ENCODE measurements around the gene CMSS1. TPM values are rescaled to one million over a fixed set of nuclear protein-coding genes. Genes with fewer than 3 reads are reported as not detected.

Gene CMSS1
- total RNA-seq, 1 donor from 2014 or later = 9.7 TPM

DNA sequence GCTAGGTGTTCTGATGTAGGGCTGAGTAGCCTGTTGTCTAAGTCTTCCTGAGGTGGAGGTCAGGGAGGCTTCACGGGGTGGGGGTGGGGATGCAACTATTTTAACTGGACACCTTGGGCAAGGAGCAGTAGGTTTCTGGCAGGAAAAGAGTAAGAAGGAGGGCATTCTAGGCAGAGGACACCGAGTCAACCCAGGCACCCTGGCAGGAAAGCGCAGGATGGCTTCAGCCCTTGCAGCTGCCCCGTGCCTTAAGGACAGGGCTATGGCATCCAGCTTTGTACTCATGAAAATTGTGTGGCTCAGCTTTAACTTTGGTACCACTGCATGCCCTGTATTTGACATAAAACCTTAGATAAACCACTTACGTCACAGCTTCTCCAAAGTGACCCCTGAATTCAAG is 303.0 kb downstream of the CMSS1 start:
- ATAC-seq (no peak), DNase-seq (ENCODE audit: low spot score) (no peak)

DNA sequence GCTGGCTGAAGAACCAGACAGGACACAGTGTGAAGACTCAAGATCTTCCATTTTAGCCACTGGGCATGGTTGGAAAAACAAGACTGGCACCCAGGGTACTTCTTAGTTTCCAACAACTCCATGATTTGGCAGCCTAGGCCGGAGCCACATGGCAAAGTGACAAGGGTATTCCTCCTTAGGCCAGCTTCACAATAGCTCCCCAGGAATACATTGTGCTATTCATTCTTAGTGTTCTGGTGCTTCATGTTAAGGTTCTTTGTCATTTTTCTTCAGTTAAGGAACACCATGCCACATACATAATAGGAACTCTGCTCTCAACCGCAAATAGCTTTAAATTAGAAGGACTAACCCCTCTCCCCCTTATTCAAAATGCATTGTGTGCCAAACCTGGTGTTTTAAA is 304.7 kb downstream of the CMSS1 start:
- no peak for ATAC-seq
- no peak for DNase-seq (ENCODE audit: low spot score)

DNA sequence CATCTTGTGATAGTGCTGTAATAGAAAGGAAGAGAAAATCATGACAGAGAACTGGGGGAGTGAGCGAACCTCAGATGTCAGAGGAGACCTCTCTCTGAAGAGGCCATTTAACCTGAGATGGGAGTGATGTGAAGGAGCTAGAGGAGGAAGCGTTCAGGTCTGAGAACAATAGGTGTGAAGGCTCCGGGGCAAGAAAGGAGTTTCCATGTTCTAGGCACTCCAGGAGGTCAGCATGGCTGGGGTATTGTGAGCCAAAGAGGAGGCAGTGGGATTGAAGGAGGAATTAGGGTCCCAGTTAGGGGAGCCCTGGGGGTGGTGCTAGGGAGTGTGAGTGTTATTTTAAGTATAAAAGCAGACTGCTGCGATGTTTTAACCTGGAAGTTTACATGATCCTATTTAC is 305.4 kb downstream of the CMSS1 start:
- ATAC-seq (no peak), DNase-seq (ENCODE audit: low spot score) (no peak)

DNA sequence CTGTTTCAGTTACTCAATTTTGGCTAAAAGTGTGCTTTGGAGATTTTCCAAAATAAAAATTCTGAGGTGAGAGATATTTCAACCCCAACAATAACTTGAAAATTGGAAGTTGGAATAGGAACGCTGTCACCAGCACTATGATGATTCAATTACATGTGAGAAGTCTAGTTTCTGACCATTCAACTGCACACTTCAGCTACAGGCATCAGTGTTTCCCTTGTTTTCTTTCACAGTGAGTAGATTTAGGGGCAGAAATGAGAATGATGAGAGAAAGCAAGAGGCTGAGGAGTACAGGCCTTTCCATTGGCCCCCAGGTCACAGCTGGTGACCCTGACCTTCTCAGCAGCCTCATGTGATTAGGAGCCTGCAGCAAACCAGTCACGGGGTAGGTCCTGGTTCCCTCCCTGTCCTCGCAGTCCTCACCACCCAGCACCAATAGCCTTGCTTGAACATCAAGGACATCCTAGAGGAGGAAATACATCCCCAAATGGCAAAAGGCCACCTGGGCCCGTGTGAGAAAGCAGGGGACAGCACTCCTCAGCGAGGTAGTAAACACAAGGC is 306.6 kb downstream of the CMSS1 start:
- no peak for DNase-seq (ENCODE audit: low spot score)
- no peak for ATAC-seq

DNA sequence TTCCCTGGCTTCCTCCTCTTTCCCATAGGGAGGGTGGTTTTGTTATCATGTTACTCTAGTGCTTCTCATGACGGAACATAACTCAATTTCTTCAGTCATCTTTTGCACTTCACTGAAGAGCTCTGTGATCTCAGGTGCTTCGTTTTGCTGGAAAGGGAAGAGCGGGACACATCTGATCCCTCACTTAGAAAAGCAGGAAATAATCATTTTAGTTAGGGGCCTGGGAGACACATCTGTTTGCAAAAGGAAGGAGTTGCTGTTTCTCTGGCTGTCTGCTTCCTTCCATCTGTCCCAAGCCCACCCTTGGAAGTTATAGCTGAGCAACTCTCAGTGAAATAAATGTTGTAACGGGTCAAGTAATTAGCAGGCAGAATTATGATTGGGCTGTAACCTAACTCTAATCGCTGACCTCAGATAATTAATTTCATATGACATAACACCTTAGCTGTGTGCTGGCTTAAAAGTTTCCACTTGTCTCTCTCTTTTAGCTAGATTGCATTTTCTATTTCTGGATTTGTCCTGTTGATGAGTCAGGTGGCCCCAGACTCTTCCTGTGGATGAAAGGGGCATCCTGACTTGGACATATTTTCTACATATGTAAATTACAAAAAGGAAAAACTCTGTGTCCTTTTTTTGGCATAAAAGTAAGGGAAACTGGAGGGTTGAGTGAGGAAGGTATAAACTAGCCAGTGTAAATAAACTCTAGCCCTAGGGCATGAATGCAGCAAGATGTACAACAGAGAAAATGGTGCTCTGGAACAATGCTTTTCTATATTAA is 307.7 kb downstream of the CMSS1 start:
- no peak for DNase-seq (ENCODE audit: low spot score)
- ATAC-seq = no peak

DNA sequence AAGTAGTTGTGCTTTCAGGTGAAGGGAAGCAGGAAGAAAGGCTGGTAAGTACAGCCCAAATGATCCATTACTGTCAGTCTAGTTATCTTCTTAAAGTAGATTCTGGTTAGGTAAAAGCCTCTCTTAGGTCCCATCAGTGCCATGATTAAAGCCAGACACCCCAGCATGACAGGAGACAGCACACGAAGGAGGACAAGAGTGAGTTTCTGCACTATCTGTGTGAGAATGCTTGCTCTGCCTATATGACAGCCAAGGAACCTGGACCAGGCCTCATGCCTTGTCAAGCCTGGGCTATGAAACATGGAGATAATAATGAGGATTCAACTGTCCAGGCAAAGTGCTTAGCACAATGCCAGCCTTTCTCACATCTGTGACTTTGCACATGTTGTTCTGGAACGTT is 310.1 kb downstream of the CMSS1 start:
- no peak for DNase-seq (ENCODE audit: low spot score)
- ATAC-seq = no peak

DNA sequence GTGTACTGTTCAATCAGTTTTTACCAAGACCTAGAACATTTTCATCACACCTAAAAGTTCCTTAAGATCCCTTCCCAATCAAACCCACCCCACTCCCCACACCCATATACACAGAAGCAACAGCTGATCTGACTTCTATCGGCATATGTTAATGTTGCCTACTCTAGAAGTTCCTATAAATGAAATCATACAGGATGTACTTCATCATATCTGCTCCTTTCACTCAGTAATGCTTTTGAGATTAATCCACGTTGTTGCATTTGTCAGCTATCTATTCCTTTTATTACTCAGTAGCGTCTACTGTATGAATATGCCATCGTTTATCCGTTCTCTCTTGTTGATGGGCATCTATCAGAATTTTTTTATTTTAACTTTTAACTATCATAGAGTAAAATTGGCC is 310.9 kb downstream of the CMSS1 start:
- ATAC-seq (no peak), DNase-seq (ENCODE audit: low spot score) (no peak)

DNA sequence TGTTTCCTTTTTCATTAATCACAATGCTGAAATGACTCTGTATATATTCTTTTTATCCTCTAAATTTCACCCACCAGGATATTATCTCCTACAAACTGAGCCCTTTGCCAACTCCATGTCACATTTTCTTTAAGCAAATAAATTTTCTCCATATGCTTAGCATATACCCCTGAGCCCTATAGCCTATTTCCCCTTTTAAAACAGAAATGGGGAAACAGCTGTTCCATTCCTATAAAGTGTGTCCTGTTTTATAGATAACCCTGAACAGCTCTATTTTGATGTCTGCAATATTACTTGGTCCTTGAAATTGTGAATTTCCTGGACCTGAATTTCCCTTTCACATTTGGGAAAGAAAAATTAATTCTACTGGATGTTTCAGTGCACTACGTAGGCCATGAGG is 312.3 kb downstream of the CMSS1 start:
- no peak for ATAC-seq
- DNase-seq (ENCODE audit: low spot score) = no peak

DNA sequence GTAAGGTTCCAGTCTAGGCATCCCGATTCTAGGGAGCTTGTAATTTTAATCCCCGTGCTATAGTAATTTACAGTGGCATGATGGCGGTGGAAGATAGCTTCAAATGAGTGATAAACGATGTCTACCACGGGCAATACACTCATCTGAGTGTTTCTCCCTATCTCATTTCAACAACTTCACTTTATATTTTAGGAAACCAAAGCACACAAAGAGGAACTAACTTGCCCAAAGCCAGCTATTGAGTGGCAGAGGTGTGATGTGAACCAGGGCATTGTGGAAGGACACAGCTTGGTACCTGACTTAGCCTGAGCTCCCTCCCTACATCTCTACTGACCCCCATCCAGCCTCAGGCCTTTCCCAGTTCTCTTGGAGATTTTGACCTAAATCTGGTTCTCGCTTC is 313.6 kb downstream of the CMSS1 start:
- no peak for ATAC-seq
- no peak for DNase-seq (ENCODE audit: low spot score)

DNA sequence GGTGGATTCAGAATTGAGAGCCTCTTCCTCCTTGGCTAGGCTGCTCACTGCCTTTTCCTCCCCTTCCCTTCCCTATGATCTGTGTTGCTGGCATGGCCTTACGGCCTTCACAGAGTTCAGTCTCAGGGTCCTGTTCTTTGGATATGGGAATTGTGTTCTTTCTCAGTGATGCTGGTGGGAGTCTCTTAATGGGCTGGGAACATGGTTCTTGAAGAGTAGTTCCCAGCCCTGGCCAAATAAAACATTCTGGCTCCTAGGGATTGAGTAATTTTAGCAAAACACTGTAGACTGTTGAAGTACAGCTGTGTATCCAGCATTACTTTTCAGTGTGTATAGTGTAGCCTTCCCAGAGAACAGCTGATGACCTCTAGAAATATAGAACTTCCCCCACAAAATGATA is 319.3 kb downstream of the CMSS1 start:
- ATAC-seq = no peak

DNA sequence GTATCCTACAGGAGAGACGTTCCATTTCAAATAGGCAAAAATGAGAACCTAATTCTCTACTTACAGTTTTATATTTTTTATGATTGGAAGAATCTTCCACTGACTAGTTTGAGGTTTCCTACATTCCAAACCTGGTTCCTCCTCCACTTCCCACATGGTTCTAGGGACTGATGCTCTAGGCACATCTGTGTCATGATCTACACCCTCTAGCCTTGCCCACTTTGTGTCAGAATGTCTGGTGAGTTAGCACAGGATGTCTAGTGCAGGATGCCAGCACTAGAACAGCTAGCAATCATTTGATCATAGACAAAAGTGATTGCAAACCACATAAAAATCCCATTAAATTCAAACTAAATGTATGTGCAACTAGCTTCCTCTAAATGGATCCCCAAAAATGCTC is 323.3 kb downstream of the CMSS1 start:
- ATAC-seq = no peak

More for the DNA sequence above, 319.3 kb downstream of the CMSS1 start:
- no peak for DNase-seq (ENCODE audit: low spot score)

DNA sequence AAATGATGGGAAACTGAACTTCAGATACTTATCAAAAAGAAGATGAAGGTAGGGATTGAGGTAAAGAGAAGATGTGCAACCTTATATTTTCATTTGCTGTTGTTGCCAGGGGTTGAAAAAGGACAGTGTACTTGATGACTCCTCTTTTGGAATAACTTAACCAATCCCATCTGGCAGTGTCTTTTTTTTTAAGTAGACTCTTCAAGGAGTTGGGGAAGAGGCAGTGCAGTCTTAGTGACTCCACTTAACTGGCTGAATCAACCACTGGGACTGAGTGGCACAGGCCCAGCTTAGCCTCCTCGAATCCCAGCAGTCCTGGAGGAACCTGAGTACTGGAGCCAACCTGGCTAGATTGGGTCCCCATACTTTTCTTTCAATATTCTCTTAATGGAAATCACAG is 323.9 kb downstream of the CMSS1 start:
- no peak for ATAC-seq
- no peak for DNase-seq (ENCODE audit: low spot score)

More for the DNA sequence above, 323.3 kb downstream of the CMSS1 start:
- DNase-seq (ENCODE audit: low spot score) = no peak

DNA sequence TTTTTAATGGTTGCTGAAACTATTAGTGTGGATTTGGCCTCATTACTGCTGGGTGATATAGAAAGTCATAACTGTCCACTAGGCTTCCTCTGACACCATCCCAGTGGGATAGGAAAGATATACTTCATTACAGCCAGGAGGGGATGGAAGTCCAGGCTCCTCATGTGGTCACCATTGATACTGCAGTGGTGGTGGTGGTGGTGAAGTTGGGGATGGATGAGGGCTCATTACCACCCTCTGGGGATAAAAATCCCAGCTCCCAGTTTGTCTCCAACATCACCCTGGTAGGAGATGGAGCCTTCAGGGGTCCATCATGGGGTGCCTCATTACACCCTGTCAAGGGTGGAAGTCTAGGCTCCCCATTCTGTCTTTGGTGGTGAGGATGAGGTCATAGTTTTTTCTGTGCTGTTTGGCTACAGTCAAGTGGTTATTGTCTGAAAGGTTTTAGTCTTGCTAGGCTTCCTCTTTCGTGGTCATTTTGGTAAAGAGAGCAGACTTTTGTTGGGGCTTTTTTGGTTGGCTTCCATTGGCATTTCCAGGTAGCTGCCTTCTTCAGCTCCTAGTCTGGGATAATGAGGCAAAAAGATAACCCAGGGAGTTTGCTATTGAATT is 326.7 kb downstream of the CMSS1 start:
- ATAC-seq (no peak), DNase-seq (ENCODE audit: low spot score) (no peak)

DNA sequence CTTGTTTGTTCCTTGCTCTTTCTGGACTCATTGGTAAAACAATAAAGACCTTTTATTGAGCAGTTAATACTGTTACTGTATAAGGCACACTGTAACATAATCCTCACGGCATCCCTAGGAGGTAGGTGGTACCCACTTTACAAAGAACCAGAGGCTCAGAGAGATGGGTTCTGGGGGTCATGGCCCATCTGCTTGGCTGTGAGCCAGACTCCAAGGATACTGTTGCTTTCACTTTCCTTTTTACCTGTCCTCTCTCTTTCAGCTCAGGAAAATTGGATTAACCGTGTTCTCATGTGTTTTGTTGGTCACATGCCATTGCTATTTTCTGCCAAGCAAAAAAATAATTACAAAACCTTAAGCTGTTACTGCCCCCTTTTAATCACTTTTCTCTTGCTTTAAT is 331.5 kb downstream of the CMSS1 start:
- no peak for DNase-seq (ENCODE audit: low spot score)
- no peak for ATAC-seq

DNA sequence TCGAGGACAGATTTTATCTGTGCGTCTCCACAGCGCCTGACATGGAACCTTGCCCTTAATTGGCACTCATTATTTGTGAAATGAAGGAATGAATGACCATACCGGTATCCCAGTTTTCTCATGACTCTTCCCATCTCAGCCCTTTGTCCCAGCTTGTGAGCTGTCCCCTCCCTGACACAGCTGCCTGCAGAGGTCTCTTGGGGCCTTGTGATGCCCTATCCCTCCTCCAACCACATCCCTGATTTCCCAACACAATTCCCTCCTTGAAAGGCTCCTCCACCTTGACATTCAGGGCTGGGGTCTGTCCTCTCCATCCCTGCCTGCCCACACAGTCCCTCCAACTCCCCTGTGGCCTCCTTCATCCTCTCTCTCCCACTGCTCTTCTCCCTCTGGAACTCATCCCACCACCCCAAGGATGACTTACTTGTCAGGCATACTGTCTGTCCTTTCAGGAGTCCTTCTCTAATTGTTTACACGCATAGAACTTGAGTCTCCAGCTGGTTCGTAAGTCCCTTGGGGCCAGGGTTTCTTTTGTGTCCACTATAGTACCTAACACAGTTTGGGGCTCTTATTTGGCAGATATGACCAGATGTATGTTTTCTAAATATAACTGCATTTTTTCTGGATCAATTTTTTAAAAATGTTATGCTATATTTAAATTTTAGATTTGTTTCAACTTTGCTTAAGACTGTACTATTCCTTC is 332.2 kb downstream of the CMSS1 start:
- ATAC-seq (no peak), DNase-seq (ENCODE audit: low spot score) (no peak)

DNA sequence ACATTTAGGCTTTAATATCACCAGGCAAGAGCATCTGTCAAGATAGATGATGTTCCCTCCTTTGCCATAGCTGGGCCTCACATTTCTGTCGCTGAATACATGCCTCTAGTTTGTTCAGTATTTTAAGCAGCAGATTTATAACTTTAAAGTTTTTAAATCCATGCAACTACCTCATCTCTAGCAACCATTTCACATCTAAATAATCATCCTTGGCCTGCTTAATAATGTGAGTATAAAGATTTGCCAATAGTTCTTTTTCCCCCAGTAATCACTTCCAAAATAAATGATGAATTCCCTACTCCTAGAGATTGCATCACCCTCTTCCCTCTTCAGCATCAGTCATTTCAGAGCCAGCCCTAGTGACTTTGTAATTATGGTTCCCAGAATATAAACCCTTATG is 332.8 kb downstream of the CMSS1 start:
- DNase-seq (ENCODE audit: low spot score) (no peak), ATAC-seq (no peak)

DNA sequence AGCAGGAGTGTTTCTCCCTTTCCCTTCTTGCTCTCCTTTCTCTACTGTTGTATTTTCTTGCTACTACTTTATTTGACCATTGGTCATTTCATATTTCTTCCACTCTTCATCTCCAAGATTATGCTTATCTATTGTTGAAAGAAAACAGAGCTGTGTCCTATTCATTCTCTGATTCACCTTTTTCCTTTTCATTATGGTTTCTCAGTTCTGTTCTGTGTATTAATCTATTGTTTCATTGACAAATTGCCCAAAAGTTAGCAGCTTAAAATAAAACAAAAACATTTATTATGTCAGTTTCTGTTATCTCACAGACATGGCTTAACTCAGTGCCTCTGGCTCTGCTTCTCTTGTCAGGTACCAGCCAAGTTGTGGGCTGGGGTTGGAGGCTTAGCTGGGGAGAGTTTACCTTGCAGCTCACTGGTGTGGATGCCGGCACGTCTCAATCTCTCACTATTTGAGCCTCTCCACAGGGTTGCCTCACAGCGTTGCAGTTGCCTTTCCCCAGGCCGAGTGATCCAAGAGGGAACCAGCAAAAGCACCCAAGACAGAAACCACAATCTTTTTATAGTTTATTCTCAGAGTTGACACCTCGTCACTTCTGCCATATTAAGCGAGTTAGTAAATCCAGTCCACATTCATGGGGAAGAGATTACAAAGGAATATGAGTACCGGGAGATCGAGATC is 333.5 kb downstream of the CMSS1 start:
- DNase-seq (ENCODE audit: low spot score) (no peak), ATAC-seq (no peak)

DNA sequence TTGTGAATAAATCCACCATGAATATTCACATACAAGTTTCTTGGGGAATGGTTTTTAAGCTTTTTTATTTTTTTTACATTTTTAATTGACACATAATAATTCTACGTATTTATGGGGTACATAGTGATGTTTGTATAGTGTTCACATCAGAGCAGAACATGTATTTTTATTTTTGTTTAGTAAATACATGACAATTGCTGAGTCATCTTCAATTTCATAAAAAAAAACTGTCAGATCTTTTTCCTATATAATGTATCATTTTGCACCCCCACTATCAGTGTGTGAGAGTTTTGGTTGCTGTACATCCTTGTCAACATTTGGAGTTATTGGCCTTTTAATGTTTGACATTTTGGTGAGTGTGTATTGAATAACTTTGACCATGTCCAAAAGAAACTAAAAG is 336.5 kb downstream of the CMSS1 start:
- ATAC-seq (no peak), DNase-seq (ENCODE audit: low spot score) (no peak)

DNA sequence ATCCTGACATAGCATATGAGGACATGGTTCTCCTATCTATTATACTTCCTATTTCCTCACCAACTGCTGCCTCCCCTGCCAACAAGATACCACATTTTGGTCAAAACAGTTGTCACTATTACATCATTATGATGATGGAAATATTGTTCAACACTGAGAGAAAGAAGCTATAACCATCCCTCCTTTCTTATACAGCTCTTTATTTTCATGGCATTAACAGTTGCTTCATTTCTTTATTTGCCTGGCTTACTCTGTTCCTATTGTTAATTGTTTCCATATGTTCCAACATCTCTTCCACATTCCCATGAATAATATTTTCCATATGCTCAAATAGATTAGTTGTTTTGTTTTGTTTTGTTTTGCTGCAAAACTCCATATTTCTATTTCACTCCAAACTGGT is 337.5 kb downstream of the CMSS1 start:
- no peak for ATAC-seq
- DNase-seq (ENCODE audit: low spot score) = no peak

DNA sequence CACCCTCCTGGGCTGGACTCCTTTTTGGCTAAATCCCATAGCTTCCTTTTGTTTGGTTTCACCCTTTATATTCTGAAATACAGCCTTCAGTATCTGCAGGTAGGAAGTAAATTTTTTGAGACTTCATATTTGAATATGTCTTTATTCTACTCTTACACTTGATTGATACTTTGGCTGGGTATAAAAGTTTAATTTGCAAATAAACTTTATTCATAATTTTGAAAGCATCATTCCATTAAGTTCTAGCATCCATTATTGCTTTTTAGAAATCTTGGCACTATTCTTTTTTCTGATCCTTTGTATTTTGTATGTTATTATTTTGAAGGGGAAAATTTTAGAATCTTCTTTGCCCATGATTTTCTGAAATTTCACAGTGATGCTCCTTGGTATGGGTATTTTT is 337.9 kb downstream of the CMSS1 start:
- no peak for DNase-seq (ENCODE audit: low spot score)
- ATAC-seq = no peak

DNA sequence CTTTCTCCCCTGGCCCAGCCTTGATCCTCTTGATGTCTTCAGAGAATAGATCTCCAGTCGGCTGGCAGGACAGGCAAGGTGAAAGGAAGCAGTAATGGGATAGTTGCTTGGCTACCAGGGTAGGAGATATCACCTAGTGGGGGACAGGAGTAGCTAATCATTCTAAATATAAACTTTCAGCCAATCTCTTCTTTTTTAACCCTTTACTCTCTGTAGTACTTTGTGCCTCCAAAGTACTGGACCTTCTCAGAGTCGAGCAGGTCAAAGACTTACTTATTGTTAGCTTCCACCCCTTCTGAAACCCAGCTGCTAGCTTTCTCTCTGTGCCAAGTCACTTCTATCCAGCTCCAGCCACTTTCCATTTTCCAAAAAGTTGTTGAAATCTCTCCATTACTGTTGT is 340.0 kb downstream of the CMSS1 start:
- no peak for ATAC-seq
- no peak for DNase-seq (ENCODE audit: low spot score)

All from left lobe of liver (tissue), 2 donors.